AG10803 (cell line): ENCODE results near the gene TREM1.

Source experiments
- DNase-seq: peaks from one replicate; pipeline ENCODE4 v3.0.0; 2010; ENCODE audit warnings: low read depth
- H3K4me3 ChIP-seq: 2 replicates; pipeline ENCODE4 v1.5.1; 2011; ENCODE audit warnings: mild to moderate bottlenecking, low read length, control low read depth
- TF ChIP-seq, protein P1 (sequence below): conservative IDR thresholded peaks from 2 replicates; pipeline ENCODE4 v1.5.1; 2011; ENCODE audit warnings: mild to moderate bottlenecking, low read length, control low read depth, inconsistent platforms

The TREM1 gene

GRCh38 chr6:41271901-41272395 lies 14.5 kb downstream of the TREM1 start:
- TF ChIP-seq, protein P1, sequence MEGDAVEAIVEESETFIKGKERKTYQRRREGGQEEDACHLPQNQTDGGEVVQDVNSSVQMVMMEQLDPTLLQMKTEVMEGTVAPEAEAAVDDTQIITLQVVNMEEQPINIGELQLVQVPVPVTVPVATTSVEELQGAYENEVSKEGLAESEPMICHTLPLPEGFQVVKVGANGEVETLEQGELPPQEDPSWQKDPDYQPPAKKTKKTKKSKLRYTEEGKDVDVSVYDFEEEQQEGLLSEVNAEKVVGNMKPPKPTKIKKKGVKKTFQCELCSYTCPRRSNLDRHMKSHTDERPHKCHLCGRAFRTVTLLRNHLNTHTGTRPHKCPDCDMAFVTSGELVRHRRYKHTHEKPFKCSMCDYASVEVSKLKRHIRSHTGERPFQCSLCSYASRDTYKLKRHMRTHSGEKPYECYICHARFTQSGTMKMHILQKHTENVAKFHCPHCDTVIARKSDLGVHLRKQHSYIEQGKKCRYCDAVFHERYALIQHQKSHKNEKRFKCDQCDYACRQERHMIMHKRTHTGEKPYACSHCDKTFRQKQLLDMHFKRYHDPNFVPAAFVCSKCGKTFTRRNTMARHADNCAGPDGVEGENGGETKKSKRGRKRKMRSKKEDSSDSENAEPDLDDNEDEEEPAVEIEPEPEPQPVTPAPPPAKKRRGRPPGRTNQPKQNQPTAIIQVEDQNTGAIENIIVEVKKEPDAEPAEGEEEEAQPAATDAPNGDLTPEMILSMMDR: no peak
- DNase-seq: no peak
- no peak overlapping the region for H3K4me3 ChIP-seq

DNA sequence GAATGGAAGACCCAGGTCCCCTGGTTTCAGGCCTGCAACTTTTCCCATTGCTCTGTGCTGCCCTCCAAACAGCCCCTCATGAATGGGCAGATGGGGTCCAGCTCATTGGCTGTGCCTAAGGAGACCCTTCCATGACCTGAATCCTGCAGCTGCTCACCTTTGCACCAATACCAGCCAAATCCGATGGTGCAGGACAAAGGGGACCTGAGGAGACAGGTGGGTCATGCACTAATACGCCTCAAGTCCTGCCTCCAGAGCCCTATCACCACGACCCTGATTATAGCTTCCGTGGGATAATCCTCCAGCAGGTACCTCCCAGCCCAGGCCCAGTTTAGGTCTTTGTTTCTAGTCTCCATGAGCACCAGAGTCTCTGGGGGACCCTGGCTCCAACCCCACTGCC lies 16.8 kb downstream of the TREM1 start:
- TF ChIP-seq, protein P1: no peak
- no peak overlapping the region for H3K4me3 ChIP-seq
- no peak for DNase-seq

- H3K4me3 ChIP-seq: no peak overlapping the region
- TF ChIP-seq, protein P1: no peak
- no peak for DNase-seq
Observed at GRCh38 chr6:41269166-41269565, 17.3 kb downstream of the TREM1 start.

DNA sequence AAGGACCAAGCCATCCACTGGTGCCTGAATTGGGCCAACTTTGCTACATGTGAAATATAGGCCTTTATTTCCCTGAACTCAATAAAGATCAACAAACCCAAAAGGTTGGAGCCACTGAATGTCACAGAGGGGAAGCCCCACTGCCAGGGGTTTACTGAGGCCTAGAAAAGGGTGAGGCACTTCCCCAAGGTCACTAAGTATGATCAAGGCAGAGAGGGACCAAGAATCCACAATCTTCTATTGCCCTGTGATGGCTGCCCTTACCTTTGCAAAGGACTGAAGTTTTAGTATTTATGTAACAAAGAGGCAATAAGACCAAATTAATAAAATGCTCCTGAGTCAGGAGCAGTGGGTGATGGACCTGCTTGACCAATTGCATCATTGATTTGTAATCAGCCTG lies 18.0 kb downstream of the TREM1 start:
- TF ChIP-seq, protein P1: no peak
- DNase-seq: no peak

DNA sequence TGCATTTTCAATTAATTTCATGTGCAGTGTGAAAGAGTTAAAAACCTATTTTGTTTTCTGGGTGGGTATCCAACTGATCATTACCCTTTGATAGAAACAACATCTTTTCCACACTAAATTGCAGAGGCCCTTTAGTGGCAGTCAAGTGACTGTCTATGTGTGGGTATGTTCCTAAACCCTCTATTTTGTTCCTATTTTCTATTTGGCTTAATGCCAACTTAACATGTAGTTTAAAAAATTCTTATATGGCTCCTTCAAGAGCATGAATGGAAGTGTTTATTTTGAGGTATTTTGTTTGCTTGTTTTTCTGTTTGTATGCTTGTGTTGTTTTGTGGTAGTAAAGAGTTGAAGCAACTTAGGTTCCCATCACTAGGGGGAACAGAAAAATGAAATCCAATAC lies 19.9 kb downstream of the TREM1 start:
- no peak for DNase-seq
- H3K4me3 ChIP-seq: no peak overlapping the region

More for the DNA sequence above, 18.0 kb downstream of the TREM1 start:
- no peak overlapping the region for H3K4me3 ChIP-seq

GRCh38 chr6:41263267-41263666 lies 23.2 kb downstream of the TREM1 start:
- DNase-seq: no peak
- TF ChIP-seq, protein P1: no peak
- no peak overlapping the region for H3K4me3 ChIP-seq

More for the DNA sequence above, 19.9 kb downstream of the TREM1 start:
- TF ChIP-seq, protein P1: no peak

GRCh38 chr6:41262401-41262800 lies 24.1 kb downstream of the TREM1 start:
- H3K4me3 ChIP-seq: no peak overlapping the region
- no peak for DNase-seq
- TF ChIP-seq, protein P1: no peak
